ENCODE measurements around the gene ZNF219. TPM values are rescaled to one million over a fixed set of nuclear protein-coding genes. Genes with fewer than 3 reads are reported as not detected.

ZNF219 gene
- total RNA-seq, 2 donors from 2014 or later: 44.0 to 79.6 TPM

GRCh38 chr14:21048638-21049037, 49.8 kb downstream of the ZNF219 start:
- intact Hi-C loops (cut with DNase I): no loop called here
- no peak overlapping the region for H3K27ac ChIP-seq
- no peak for DNase-seq
- no peak for TF ChIP-seq CTCF (IDR thresholded peaks at IDR 0.05)
- no peak overlapping the region for H3K4me3 ChIP-seq
- H3K9ac ChIP-seq (ENCODE audit: low read depth in 2 of 2, low read length in 2 of 2): no peak overlapping the region
- no peaks in the 10 kb centered on the region for H3K9me3 ChIP-seq
- H3K36me3 ChIP-seq: no peaks in the 10 kb centered on the region
- H3K4me1 ChIP-seq: no peaks in the 10 kb centered on the region
- no peaks in the 10 kb centered on the region for H3K27me3 ChIP-seq

DNA sequence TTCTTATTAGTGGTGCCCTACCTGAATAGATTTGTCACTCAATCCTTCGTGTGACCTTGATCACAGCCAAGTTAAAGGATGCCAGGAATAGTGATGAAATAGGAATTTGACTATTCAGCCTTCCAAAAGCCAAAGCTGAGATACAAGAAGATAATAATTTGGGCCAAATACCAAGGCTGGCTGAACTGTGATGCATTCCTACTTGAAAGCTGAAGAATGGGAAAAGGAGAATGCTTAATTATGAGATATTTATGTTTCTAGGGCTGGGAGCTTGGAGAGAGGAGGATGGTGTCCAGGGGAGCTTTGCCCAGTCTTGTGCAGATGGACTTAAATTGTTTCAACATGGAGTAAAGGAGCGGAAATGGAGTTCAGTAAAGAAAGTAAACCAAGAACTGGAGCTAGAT, 51.1 kb downstream of the ZNF219 start:
- Histone ChIP-seq H3K9me3 (no peaks in the 10 kb centered on the region), H3K36me3 (no peaks in the 10 kb centered on the region), H3K4me1 (no peaks in the 10 kb centered on the region), H3K4me3 (no peak overlapping the region), H3K27ac (no peak overlapping the region), H3K9ac (ENCODE audit: low read depth in 2 of 2, low read length in 2 of 2) (no peak overlapping the region), H3K27me3 (no peaks in the 10 kb centered on the region)
- no peak for DNase-seq
- intact Hi-C loops (cut with DNase I): loop anchor here (2.0 kb wide), 1 partner anchor 35 kb away; no protein-coding TSS in a partner anchor
- no peak for TF ChIP-seq CTCF (IDR thresholded peaks at IDR 0.05)

DNA sequence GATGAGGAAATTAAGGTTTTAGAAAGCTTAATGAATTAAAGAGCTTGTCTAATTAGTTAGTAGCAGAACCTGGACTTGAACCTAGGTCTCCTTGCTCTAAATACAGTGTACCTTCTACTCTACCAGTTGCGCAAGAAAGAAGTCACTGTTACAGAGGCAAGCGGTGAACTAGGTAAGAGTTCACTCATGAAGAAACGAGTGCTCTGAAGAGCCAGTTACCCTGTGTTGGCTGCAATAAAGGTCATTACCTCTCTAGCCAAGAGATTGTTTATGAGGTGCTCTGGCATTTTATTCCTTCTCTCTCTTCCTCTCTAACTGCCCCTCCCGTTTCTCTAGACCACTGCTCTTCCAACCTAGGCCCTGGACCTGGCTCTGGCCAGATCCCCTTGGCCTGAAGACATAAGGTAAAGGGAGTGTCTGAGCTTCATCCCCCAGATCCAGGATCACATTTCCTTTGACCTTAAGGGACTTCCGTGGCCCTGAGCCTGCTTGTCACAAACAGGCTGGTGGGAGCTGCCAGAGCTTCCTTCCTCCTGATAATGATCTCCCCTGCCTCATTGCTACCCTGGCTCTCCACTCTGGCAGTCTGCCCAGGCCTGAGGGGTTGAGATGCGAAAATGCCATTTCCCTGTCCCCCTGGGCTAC, 54.4 kb downstream of the ZNF219 start:
- no peak for TF ChIP-seq CTCF (IDR thresholded peaks at IDR 0.05)
- H3K9me3 ChIP-seq: no peaks in the 10 kb centered on the region
- no peaks in the 10 kb centered on the region for H3K36me3 ChIP-seq
- peaks cover 5% of the 10 kb centered on the region for H3K4me1 ChIP-seq
- H3K27ac ChIP-seq: peak overlapping the region; percentile 37
- no peaks in the 10 kb centered on the region for H3K27me3 ChIP-seq
- H3K9ac ChIP-seq (ENCODE audit: low read depth in 2 of 2, low read length in 2 of 2): peak overlapping the region in 1 of 2 donors; percentile 16
- intact Hi-C loops (cut with DNase I): no loop called here
- DNase-seq: no peak
- no peak overlapping the region for H3K4me3 ChIP-seq

GRCh38 chr14:21043387-21043973, 55.0 kb downstream of the ZNF219 start:
- no peak for TF ChIP-seq CTCF (IDR thresholded peaks at IDR 0.05)
- Histone ChIP-seq H3K27me3 (no peaks in the 10 kb centered on the region), H3K9ac (ENCODE audit: low read depth in 2 of 2, low read length in 2 of 2) (peak overlapping the region in 1 of 2 donors; percentile 16), H3K36me3 (no peaks in the 10 kb centered on the region), H3K4me1 (peaks cover 6% of the 10 kb centered on the region), H3K9me3 (no peaks in the 10 kb centered on the region), H3K4me3 (no peak overlapping the region), H3K27ac (peak overlapping the region; percentile 37)
- intact Hi-C loops (cut with DNase I): no loop called here
- no peak for DNase-seq

GRCh38 chr14:21042918-21043317, 55.5 kb downstream of the ZNF219 start:
- intact Hi-C loops (cut with DNase I): no loop called here
- no peaks in the 10 kb centered on the region for H3K9me3 ChIP-seq
- no peak for DNase-seq
- no peak overlapping the region for H3K4me3 ChIP-seq
- peaks cover 6% of the 10 kb centered on the region for H3K4me1 ChIP-seq
- H3K27ac ChIP-seq: no peak overlapping the region
- no peaks in the 10 kb centered on the region for H3K36me3 ChIP-seq
- no peaks in the 10 kb centered on the region for H3K27me3 ChIP-seq
- H3K9ac ChIP-seq (ENCODE audit: low read depth in 2 of 2, low read length in 2 of 2): peak overlapping the region in 1 of 2 donors; percentile 16
- TF ChIP-seq CTCF (IDR thresholded peaks at IDR 0.05): no peak
